Spleen (tissue), 7 donors: ENCODE measurements around the gene STARD13.

Experiments
- POLR2AphosphoS5 ChIP-seq, 3 donors: sonication (generic); formaldehyde crosslinking; IDR thresholded peaks; one replicate each; pipeline ENCODE4 v1.5.1; 2017; ENCODE audit warnings: antibody characterized with exemption in 3 of 3
- TF ChIP-seq, protein P1 (sequence below), 11 experiments: fragments of 200-600 bp in 7 of 11; fragments of 450-650 bp in 4 of 11; sonication (generic) in 4 of 11; IDR thresholded peaks in 8 of 11; conservative IDR thresholded peaks in 3 of 11; 1 replicate in 7 of 11; 2 replicates in 4 of 11; pipeline versions ENCODE4 v1.4.0 to v1.8.0; 2016 to 2021; ENCODE audit warnings: antibody characterized with exemption in 11 of 11, inconsistent platforms in 4 of 11, mild to moderate bottlenecking in 1 of 11
- donor health status: DM: no; HTN: no; CAD: no; lungs with moderate emphysema.
- donor health status: DM: no; HTN: no; CAD: no.
- donor health status: DM: no; HTN: no; CAD: no.

DNA sequence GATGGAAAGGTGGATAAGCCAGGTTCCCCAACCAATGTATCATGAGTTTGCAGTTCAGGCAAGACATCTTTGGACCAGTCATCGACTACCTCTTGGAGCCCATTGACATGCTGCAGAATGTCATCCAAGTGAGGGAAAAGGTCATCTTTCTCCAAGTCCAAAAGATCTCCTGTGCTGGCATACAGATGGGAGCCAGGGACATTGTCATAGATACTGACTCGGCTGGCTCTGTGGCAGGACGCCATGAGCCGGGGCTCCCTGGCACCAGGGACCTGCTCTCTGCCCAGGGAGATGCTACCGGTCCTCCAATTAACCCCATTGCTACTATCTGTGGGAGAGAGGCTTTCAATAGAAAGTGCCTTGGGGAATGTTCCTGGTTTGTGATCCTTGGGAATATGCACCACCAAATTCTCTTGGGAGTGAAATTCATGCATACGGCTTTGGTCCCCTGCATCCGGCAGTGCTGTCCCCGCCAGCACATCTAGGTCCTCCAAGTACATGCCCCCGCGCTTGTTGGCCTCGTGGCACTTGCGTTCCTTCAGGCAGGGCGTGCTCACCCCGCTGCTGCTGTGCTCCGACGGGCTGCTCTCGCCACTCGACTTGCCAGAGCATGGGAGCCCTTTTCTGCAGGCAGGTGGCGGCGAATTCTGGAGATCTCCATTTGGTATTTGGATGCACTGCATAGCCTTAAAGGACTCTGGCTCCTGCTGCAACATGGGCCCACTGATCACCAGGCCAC, 156.3 kb downstream of the STARD13 start:
- TF ChIP-seq, protein P1, sequence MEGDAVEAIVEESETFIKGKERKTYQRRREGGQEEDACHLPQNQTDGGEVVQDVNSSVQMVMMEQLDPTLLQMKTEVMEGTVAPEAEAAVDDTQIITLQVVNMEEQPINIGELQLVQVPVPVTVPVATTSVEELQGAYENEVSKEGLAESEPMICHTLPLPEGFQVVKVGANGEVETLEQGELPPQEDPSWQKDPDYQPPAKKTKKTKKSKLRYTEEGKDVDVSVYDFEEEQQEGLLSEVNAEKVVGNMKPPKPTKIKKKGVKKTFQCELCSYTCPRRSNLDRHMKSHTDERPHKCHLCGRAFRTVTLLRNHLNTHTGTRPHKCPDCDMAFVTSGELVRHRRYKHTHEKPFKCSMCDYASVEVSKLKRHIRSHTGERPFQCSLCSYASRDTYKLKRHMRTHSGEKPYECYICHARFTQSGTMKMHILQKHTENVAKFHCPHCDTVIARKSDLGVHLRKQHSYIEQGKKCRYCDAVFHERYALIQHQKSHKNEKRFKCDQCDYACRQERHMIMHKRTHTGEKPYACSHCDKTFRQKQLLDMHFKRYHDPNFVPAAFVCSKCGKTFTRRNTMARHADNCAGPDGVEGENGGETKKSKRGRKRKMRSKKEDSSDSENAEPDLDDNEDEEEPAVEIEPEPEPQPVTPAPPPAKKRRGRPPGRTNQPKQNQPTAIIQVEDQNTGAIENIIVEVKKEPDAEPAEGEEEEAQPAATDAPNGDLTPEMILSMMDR (IDR thresholded peaks at IDR 0.05 in 8 of 11, conservative IDR thresholded peaks at IDR 0.05 in 3 of 11): no peak
- no peak for TF ChIP-seq POLR2AphosphoS5 (IDR thresholded peaks at IDR 0.05)
